RWPE1 (cell line): ENCODE results near the gene IRF6.
"Not testable (repeated sequence)": the region's sequence is repeated elsewhere in the genome, so short reads cannot be mapped to it uniquely, and the experiment has no call there.

ENCODE experiments used
- CTCF ChIA-PET: fragments of 350-600 bp; sonication (Branson Sonifier 250); formaldehyde crosslinking; extraction: SDS; loops from one replicate; lab custom pipeline; 2021; lab: Yijun Ruan, JAX
- POLR2A ChIA-PET: fragments of 400-600 bp; formaldehyde crosslinking; extraction: SDS; loops from one replicate; lab custom pipeline; 2020; ENCODE audit warnings: antibody characterized with exemption; ENCODE audit not compliant: low non-redundant PET; lab: Yijun Ruan, JAX
- DNase-seq: peaks from one replicate; pipeline ENCODE4 v3.0.0; 2012; ENCODE audit warnings: low spot score
- H3K27ac ChIP-seq: fragments of 450-650 bp; 2 replicates; pipeline ENCODE4 v1.5.1; 2017
- TF ChIP-seq, protein P1 (sequence below): fragments of 450-650 bp; conservative IDR thresholded peaks from 2 replicates; pipeline ENCODE4 v1.5.1; 2017; ENCODE audit warnings: low read depth, mild to moderate bottlenecking

Gene IRF6

DNA sequence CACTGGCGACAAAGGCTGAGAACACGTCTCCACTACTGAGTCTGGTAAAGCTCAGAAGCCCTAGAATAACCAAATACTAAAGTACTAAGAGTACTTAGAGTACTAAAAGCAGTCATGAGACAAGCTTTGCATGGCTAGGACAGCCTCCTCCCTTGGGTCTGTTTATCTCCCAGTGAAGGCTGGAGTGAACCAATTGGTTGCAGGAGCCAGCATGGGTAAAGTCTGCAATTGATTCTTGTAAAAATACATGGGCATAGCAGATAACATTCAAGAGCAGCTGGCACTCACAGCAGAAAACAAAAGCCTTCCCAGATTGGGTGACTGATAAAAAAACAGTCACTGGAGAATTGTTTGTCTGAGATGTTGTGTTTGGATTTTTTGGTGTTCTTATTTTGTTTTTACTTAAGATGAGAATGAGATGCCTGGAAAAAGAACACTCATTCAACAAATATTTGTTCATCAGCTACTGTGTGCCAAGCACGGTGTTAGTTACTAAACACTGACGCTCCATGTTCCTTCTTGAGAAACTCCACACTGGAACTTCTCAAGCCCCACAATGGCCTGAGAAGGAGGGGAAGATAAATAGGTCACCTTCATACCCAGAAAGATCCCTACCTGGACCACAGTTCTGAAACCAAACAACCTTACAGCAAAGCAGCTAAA is 3.7 kb downstream of the IRF6 start:
- POLR2A ChIA-PET: interaction anchor here (0.6 kb wide), 1 partner anchor 19 kb away, joined by 3 read pairs; no protein-coding TSS in a partner anchor
- H3K27ac ChIP-seq: no peak overlapping the region
- CTCF ChIA-PET: interaction anchor here (2.5 kb wide), 1 partner anchor 21 kb away, joined by 7 read pairs; no protein-coding TSS in a partner anchor

DNA sequence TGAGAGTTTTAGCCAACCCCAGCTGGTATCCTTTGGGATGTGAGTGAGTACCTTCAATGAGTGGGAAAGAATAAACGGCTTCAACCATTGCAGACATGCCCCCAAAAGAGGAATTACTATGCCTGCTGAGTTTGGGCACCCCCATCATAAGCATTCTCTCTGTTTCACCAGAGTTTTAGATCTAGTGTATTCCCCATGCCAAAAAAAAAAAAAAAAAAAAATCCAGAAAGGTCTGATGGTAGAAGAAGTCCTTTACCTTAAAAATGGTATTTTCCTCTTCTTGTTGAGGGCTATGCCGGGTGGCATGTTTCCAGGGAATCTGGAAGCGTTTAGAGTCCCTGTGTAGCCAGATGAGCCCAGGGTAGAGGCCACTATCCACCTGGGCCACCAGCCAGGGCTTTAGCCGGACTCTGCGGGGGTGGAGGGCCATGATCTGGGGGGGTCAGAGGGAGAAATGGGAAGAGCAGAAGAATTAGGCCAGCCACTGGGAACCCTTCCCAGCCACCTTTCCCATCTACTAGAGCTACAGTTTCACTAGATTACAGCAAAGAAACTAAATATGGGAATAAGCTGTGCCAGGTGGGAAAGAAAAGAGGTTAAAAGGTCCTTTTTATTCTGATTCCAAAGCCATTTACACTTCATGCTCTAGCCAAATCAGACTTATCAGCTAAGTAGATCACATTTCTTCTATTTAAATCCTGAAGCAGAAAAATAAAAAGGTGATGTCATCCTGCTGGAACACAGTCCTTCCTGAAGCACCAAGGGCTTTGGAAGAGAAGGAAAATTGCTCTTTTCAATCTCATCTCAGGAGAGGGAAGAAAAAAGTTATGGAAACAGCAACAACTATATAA is 4.7 kb downstream of the IRF6 start:
- no peak overlapping the region for H3K27ac ChIP-seq
- ChIA-PET CTCF (interaction anchor here (1.0 to 2.5 kb wide), 2 partner anchors 18 to 22 kb away, joined by 6 to 7 read pairs; no protein-coding TSS in a partner anchor), POLR2A (interaction anchor here (0.6 kb wide), 1 partner anchor 20 kb away, joined by 3 read pairs; no protein-coding TSS in a partner anchor)
- TF ChIP-seq, protein P1, sequence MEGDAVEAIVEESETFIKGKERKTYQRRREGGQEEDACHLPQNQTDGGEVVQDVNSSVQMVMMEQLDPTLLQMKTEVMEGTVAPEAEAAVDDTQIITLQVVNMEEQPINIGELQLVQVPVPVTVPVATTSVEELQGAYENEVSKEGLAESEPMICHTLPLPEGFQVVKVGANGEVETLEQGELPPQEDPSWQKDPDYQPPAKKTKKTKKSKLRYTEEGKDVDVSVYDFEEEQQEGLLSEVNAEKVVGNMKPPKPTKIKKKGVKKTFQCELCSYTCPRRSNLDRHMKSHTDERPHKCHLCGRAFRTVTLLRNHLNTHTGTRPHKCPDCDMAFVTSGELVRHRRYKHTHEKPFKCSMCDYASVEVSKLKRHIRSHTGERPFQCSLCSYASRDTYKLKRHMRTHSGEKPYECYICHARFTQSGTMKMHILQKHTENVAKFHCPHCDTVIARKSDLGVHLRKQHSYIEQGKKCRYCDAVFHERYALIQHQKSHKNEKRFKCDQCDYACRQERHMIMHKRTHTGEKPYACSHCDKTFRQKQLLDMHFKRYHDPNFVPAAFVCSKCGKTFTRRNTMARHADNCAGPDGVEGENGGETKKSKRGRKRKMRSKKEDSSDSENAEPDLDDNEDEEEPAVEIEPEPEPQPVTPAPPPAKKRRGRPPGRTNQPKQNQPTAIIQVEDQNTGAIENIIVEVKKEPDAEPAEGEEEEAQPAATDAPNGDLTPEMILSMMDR: no peak
- no peak for DNase-seq

More for the DNA sequence above, 3.7 kb downstream of the IRF6 start:
- DNase-seq: no peak
- TF ChIP-seq, protein P1: no peak

DNA sequence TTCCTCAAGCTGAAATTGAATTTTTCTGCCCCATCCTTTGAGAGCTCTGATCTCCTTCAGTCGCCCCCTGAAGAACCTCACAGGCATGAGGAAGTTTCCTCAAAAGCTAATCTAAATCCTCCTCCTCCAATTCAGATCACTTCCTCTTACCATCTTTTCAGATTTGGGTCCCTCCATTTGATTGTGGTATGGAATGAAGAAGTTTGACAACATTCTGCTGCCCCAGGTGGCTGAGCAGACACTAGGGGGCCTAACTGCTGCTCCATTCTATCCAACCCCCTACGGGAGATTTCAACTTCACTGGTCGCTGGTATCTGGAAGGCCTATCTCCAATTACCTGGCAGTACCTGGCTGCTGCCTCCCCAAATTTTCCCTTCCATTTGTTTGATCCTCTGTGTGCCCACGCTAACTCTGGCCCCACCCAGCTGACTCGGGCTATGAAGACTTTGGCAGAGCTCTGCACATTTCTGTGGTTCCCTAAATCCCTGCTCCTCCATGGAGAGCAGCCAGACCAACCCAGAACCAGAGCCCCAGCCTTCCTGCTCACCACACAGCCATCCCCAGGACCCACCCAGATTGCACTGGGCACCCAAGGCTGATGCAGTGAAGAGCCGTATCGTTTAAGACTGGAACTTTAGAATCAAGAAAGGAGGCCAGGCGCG is 7.8 kb downstream of the IRF6 start:
- TF ChIP-seq, protein P1: no peak
- no peak overlapping the region for H3K27ac ChIP-seq
- ChIA-PET POLR2A (no interaction called here), CTCF (interaction anchor here (0.8 kb wide), 1 partner anchor 29 kb away, joined by 3 read pairs; no protein-coding TSS in a partner anchor)
- no peak for DNase-seq

DNA sequence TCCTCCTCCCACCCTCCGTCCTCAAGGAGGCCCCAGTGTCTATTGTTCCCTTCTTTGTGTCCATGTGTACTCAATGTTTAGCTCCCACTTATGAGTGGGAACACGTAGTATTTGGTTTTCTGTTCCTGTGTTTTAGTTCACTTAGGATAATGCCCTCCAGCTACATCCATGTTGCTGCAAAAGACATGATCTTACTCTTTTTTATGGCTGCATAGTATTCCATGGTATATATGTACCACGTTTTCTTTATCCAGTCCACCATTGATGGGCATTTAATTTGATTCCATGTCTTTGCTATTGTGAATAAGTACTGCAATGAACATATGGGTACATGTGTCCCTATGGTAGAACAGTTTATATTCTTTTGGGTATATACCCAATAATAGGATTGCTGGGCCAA is 12.2 kb downstream of the IRF6 start:
- CTCF ChIA-PET, POLR2A ChIA-PET, DNase-seq, H3K27ac ChIP-seq: not testable (repeated sequence)

DNA sequence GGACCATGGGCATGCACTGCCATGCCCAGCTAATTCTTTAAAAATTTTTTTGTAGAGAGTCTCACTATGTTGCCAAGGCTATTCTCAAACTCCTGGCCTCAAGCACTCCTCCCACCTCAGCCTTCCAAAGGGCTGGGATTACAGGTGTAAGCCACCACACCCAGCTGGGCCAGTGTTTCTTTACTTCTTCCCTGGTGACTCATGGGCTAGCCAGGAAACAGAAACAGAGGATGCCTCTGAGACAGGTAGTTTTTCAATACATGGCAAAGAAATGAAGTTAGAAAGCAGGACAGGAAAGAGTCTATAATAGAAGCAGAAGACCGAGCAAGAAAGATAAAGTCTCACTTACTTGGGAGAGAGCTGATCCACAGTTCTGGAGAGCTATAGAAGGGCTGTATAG is 14.0 kb downstream of the IRF6 start:
- DNase-seq: no peak
- ChIA-PET CTCF (interaction anchor here (1.8 kb wide), 1 partner anchor 32 kb away, joined by 8 read pairs; no protein-coding TSS in a partner anchor), POLR2A (no interaction called here)
- H3K27ac ChIP-seq: no peak overlapping the region
- TF ChIP-seq, protein P1: no peak

DNA sequence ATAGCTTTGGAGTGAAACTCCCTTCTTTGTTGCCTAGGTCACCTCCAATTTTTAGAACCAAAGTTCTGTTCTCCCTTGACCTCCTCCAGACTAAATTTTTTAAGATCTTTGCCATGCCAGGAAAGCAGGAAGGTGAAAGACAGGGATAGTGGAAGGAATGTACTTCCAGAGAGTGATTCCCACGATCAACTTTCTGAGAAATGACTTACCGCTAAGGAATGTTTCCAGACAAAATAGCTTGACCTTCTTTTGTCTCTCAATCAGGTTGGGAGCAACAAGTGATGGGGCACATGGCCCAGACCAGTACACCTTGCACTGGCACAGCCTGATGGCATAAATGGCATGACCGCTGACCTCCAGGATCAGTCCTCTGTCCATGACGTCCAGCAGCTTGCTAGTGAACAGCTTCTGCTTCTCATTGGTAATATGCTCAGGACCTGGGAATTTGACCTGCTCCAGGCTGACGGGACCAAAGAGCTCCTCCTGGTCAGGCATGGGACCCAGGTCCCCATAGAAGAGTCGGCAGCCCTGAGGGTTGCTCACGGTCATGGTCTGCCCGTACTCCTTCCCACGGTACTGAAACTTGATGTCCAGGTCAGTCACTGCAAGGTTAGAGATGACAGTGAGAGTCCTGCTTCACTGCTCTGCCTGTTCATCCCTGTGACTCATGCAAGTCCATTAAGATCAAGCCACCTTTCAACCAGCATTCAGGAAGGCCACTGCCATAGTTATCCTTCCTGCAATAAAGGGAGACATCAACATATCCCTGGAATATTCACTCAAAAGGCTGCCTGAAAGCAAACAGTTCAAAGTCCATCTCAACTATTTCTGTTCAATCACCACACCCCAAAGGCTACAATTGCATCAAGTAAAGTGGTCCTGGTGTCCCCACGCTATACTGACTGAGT is 15.4 kb downstream of the IRF6 start:
- no peak for DNase-seq
- CTCF ChIA-PET: no interaction called here
- no peak overlapping the region for H3K27ac ChIP-seq
- POLR2A ChIA-PET: interaction anchor here (1.0 kb wide), 1 partner anchor 9 kb away, joined by 3 read pairs; no protein-coding TSS in a partner anchor
- TF ChIP-seq, protein P1: no peak
